ENCODE measurements around the gene IRF7. TPM values are rescaled to one million over a fixed set of nuclear protein-coding genes. Genes with fewer than 3 reads are reported as not detected.

Gene IRF7
- polyA plus RNA-seq, 3 donors = 11.0 to 11.7 (median 11.2) TPM

GRCh38 chr11:610146-610801 is 5.5 kb downstream of the IRF7 start:
- no peak for DNase-seq

DNA sequence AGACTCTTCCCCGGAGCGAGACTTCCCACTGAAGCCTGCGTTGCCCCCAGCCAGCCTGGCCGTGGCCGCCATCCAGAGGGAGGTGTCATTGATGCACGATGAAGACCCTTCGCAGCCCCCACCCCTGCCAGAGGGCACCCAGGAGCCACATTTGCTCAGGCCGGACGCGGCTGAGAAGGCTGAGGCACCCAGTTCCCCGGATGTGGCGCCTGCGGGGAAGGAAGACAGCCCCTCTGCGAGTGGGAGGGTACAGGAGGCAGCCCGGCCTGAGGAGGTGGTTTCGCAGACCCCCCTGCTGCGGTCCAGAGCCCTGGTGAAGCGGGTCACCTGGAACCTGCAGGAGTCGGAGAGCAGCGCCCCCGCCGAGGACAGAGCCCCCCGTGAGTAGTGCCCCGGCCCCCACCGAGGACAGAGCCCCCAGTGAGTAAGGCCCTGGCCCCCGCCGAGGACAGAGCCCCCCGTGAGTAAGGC is 6.4 kb downstream of the IRF7 start:
- no peak for DNase-seq

DNA sequence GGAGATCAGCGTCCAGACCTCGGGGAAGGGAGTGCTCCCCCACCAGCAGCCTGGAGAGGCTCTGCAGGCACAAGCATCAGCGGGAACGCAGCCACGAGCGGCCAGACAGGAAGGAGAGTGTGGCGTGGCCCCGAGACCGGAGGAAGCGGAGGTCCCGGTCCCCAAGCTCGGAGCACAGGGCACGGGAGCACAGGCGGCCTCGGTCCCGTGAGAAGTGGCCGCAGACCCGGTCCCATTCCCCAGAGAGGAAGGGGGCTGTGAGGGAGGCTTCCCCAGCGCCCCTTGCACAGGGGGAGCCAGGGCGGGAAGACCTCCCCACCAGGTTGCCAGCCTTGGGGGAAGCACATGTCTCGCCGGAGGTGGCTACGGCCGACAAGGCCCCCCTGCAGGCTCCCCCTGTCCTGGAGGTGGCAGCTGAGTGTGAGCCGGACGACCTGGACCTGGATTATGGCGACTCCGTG is 6.9 kb downstream of the IRF7 start:
- no peak for DNase-seq

DNA sequence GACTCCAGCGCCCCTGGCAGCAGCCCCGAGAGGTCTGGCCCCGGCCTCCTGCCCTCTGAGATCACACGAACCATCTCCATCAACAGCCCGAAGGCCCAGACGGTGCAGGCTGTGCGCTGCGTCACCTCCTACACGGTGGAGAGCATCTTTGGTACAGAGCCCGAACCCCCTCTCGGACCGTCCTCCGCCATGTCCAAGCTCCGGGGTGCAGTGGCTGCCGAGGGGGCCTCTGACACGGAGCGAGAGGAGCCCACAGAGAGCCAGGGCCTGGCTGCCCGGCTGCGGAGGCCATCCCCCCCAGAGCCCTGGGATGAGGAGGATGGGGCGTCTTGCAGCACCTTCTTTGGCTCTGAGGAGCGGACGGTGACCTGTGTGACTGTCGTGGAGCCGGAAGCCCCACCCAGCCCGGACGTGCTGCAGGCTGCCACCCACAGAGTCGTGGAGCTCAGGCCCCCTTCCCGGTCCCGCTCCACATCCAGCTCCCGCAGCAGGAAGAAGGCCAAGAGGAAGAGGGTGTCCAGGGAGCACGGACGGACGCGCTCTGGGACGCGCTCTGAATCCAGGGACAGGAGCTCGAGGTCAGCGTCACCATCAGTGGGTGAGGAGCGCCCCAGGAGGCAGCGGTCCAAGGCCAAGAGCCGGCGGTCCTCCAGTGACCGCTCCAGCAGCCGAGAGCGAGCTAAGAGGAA is 7.6 kb downstream of the IRF7 start:
- DNase-seq = no peak

- no peak for DNase-seq
These were observed 8.6 kb downstream of the IRF7 start for GRCh38 chr11:607020-607780.

DNA sequence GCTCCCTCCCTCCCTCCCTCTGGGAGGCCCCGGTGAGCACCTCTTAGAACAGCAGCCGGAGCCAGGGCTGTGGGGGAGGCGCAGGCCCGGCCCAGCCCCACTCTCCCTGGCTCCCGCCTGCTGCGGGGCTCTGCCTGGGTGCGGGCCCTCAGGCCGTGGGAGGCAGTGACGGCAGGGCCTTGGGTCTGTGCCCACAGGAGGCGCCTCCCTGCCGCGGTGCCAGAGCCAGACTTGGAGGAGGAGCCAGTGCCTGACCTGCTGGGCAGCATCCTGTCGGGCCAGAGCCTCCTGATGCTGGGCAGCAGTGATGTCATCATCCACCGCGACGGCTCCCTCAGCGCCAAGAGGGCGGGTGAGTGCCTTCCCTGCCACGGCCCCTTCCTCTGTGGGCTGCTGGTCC is 9.5 kb downstream of the IRF7 start:
- no peak for DNase-seq

- no peak for DNase-seq
These were observed 10.2 kb downstream of the IRF7 start for GRCh38 chr11:605286-606129.

DNA sequence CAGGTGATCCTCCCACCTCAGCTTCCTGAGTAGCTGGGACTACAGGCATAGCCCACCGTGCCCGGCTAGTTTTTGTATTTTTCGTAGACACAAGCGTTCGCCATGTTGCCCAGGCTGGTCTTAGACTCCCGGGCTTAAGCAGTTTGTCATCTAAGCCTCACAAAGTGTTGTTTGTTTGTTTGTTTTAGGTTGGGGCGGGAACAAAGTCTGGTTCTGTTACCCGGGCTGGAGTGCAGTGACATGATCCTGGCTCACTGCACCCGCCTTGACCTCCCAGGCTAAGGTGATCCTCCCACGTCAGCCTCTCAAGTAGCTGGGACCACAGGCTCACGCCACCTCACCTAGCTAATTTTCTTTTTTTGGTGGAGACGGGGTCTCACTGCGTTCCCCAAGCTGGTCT is 12.6 kb downstream of the IRF7 start:
- no peak for DNase-seq

GRCh38 chr11:601573-602245 is 14.0 kb downstream of the IRF7 start:
- DNase-seq = no peak

- no peak for DNase-seq
These were observed 17.6 kb downstream of the IRF7 start for GRCh38 chr11:598005-598680.

GRCh38 chr11:597166-597725 is 18.5 kb downstream of the IRF7 start:
- DNase-seq = no peak

GRCh38 chr11:596374-596773 is 19.4 kb downstream of the IRF7 start:
- DNase-seq = no peak

- DNase-seq = no peak
These were observed 20.4 kb downstream of the IRF7 start for GRCh38 chr11:595400-595799.

GRCh38 chr11:593347-593746 is 22.4 kb downstream of the IRF7 start:
- no peak for DNase-seq

- no peak for DNase-seq
These were observed 22.8 kb downstream of the IRF7 start for GRCh38 chr11:592918-593317.

GRCh38 chr11:592501-592900 is 23.2 kb downstream of the IRF7 start:
- DNase-seq = no peak

DNA sequence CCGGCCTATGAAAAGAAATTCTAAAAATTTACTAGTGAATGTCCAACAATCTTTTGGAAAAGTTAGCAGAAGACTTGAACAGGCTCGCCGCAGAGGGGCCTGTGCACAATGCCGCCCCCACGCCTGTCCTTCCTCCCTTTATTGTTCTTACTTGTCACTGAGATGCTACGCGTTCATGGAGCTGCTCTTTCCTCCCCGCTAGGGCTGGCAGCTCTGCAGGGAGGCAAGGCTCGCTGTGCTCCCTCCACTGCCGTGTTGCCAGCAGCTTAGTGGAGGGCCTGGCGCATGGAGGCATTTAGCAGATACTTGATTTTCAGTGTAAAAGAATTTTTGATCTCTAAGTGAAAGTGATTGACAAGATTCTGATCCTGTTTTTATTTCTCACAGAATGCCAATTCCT is 24.8 kb downstream of the IRF7 start:
- no peak for DNase-seq

DNA sequence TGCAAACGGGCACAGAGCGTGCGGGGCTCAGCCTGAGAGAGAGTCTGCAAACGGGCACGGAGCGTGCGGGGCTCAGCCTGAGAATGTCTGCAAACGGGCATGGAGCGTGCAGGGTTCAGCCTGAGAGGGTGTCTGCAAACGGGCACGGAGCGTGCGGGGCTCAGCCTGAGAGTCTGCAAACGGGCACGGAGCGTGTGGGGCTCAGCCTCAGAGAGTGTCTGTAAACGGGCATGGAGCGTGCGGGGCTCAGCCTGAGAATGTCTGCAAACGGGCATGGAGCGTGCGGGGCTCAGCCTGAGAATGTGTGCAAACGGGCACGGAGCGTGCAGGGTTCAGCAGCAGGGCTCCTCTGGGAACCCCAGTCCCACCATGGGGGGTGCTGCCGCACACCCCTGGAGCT is 26.0 kb downstream of the IRF7 start:
- DNase-seq = no peak

- no peak for DNase-seq
These were observed 27.8 kb downstream of the IRF7 start for GRCh38 chr11:587978-588380.

- DNase-seq = no peak
These were observed 28.2 kb downstream of the IRF7 start for GRCh38 chr11:587546-587945.
